GM13977 (cell line): Measurements from ENCODE around the gene STK32B.

ENCODE experiments used
- DNase-seq: peaks from one replicate; pipeline ENCODE4 v3.0.0; 2012; ENCODE audit warnings: low spot score
- CTCF ChIP-seq: IDR thresholded peaks from 2 replicates; pipeline ENCODE4 v1.5.1; 2012; ENCODE audit warnings: mild to moderate bottlenecking, control low read depth; ENCODE audit not compliant: insufficient read depth; ENCODE audit errors: extremely low read depth, missing control alignments
- in situ Hi-C: fragments of 300-500 bp; cut with MboI; formaldehyde crosslinking; loops from one replicate; pipeline ENCODE4 v1.12.0; 2022; ENCODE audit warnings: low sequenced_read_pairs, low pct_unique_long_range_greater_than_20kb, mixed read lengths, inconsistent platforms; ENCODE audit not compliant: unreplicated experiment

The STK32B gene

GRCh38 chr4:5133933-5134594 is 82.8 kb downstream of the STK32B start:
- in situ Hi-C loops = no loop called here
- TF ChIP-seq CTCF = no peak
- no peak for DNase-seq

GRCh38 chr4:5134620-5135019 is 83.3 kb downstream of the STK32B start:
- no peak for TF ChIP-seq CTCF
- DNase-seq = no peak
- in situ Hi-C loops = no loop called here

- no peak for DNase-seq
- in situ Hi-C loops = no loop called here
- no peak for TF ChIP-seq CTCF
Observed at GRCh38 chr4:5137226-5137625, 85.9 kb downstream of the STK32B start.

GRCh38 chr4:5137927-5138326 is 86.6 kb downstream of the STK32B start:
- in situ Hi-C loops = no loop called here
- TF ChIP-seq CTCF = no peak
- DNase-seq = no peak

- DNase-seq = no peak
- in situ Hi-C loops = no loop called here
- TF ChIP-seq CTCF = no peak
Observed at GRCh38 chr4:5138389-5138788, 87.1 kb downstream of the STK32B start.

- in situ Hi-C loops = no loop called here
- DNase-seq = no peak
- TF ChIP-seq CTCF = no peak
Observed at GRCh38 chr4:5139141-5139540, 87.9 kb downstream of the STK32B start.
